Left renal pelvis (tissue), 4 donors: ENCODE measurements around the gene LIN52. TPM values are rescaled to one million over a fixed set of nuclear protein-coding genes. Genes with fewer than 3 reads are reported as not detected.

Experiments
- DNase-seq, 4 donors: peaks; one replicate each; pipeline ENCODE4 v3.0.0-alpha.2; 2013; ENCODE audit warnings: low read depth in 4 of 4, low spot score in 3 of 4
- polyA plus RNA-seq, 4 donors: library from polyadenylated mRNA; unstranded; fragments of 120-200 nt; gene quantifications; one replicate each; pipeline ENCODE4 v1.2.1, GENCODE V29; 2013; ENCODE audit not compliant: insufficient read length in 4 of 4

The LIN52 gene
- polyA plus RNA-seq, 4 donors: 15.7 to 20.5 (median 18.4) TPM

GRCh38 chr14:74249433-74250375, 164.9 kb downstream of the LIN52 start:
- no peak for DNase-seq

Other genes with a start within 250 kb of the LIN52 start
- gene PTGR2, start 233.1 kb upstream of the LIN52 start, polyA plus RNA-seq: 10 to 100 TPM in 3 of 4 donors, 1 to 10 TPM in 1; 8.4 to 37.3 (median 26.6) TPM
- 10 to 100 TPM; 45.3 to 63.6 (median 60.5) TPM for gene ZNF410, start 198.1 kb upstream of the LIN52 start, polyA plus RNA-seq
- 10 to 100 TPM; 11.5 to 14.2 (median 13.1) TPM for gene FAM161B, start 134.9 kb upstream of the LIN52 start, polyA plus RNA-seq
- 10 to 100 TPM; 19.1 to 40.9 (median 29.2) TPM for gene COQ6, start 134.7 kb upstream of the LIN52 start, polyA plus RNA-seq
- gene ENTPD5, start 65.7 kb upstream of the LIN52 start, polyA plus RNA-seq: 10 to 100 TPM; 16.9 to 53.1 (median 44.7) TPM
- gene BBOF1, start 65.6 kb upstream of the LIN52 start, polyA plus RNA-seq: 10 to 100 TPM; 15.2 to 19.3 (median 16.7) TPM
- gene ALDH6A1, start 503 bp upstream of the LIN52 start, polyA plus RNA-seq: 100 to 1,000 TPM in 1 of 4 donors, 10 to 100 TPM in 3; 24.4 to 119 (median 85.3) TPM
- gene VSX2, start 154.5 kb downstream of the LIN52 start, polyA plus RNA-seq: under 1 TPM in 3 of 4 donors, not detected in 1; 0.06 to 0.16 (median 0.13) TPM
- gene ABCD4, start 218.0 kb downstream of the LIN52 start, polyA plus RNA-seq: 100 to 1,000 TPM in 2 of 4 donors, 10 to 100 TPM in 2; 70.7 to 143 (median 88.7) TPM